H1 (cell line): ENCODE data around the gene MRPL1. TPM values are rescaled to one million over a fixed set of nuclear protein-coding genes. Genes with fewer than 3 reads are reported as not detected.

ENCODE experiments used
- CTCF ChIA-PET: fragments of 300-600 bp; sonication (Branson Sonifier 250); formaldehyde crosslinking; loops from one replicate; lab custom pipeline; 2021; ENCODE audit not compliant: partially characterized antibody; lab: Charles Lee
- POLR2A ChIA-PET: fragments of 300-600 bp; sonication (Branson Sonifier 250); formaldehyde crosslinking; loops from one replicate; lab custom pipeline; 2021; ENCODE audit warnings: inconsistent platforms; ENCODE audit not compliant: partially characterized antibody; lab: Charles Lee
- DNase-seq, 2 experiments: peaks; one replicate each; pipeline versions ENCODE4 v3.0.0 to v3.0.0-alpha.2; 2010 to 2022; ENCODE audit warnings: low spot score in 2 of 2, low read depth in 1 of 2, mixed read lengths in 1 of 2
- FAIRE-seq: peaks from 2 replicates; lab custom pipeline; 2011; peaks lifted over from hg19 to GRCh38; lab: Jason Lieb, UNC
- H2AFZ ChIP-seq: 2 replicates; pipeline ENCODE4 v1.8.1; 2012; ENCODE audit warnings: low read length, inconsistent platforms
- H2AK5ac ChIP-seq: 2 replicates; pipeline ENCODE4 v1.6.1; 2013; ENCODE audit warnings: low read depth, low read length
- H2BK120ac ChIP-seq: replicated peaks from 2 replicates; pipeline ENCODE3; 2013; ENCODE audit warnings: low read depth, low read length, inconsistent platforms
- H2BK12ac ChIP-seq: 2 replicates; pipeline ENCODE4 v1.6.1; 2013; ENCODE audit warnings: low read depth, low read length
- H2BK15ac ChIP-seq: 2 replicates; pipeline ENCODE4 v1.6.1; 2013; ENCODE audit warnings: low read length
- H2BK20ac ChIP-seq: 2 replicates; pipeline ENCODE4 v1.6.1; 2013; ENCODE audit warnings: low read length
- H2BK5ac ChIP-seq: 2 replicates; pipeline ENCODE4 v1.6.1; 2013; ENCODE audit warnings: low read depth, low read length
- H3K14ac ChIP-seq: 2 replicates; pipeline ENCODE4 v1.6.1; 2013; ENCODE audit warnings: inconsistent platforms; ENCODE audit not compliant: insufficient read length
- H3K18ac ChIP-seq: 2 replicates; pipeline ENCODE4 v1.6.1; 2013; ENCODE audit warnings: low read length; ENCODE audit errors: extremely low read depth
- H3K23ac ChIP-seq: 2 replicates; pipeline ENCODE4 v1.6.1; 2013; ENCODE audit warnings: inconsistent platforms; ENCODE audit not compliant: insufficient read length
- H3K23me2 ChIP-seq: 2 replicates; pipeline ENCODE4 v1.6.1; 2013; ENCODE audit warnings: low read depth, low read length
- H3K27ac ChIP-seq: 2 replicates; pipeline ENCODE4 v1.6.1; 2011; ENCODE audit warnings: low read depth, low read length, inconsistent platforms
- H3K27me3 ChIP-seq, 4 experiments: replicated peaks in 1 of 4; 1 replicate in 1 of 4; 2 replicates in 3 of 4; pipeline versions ENCODE4 v1.6.1 to v1.8.1; 2011 to 2013; ENCODE audit warnings: low read length in 3 of 4, mild to moderate bottlenecking in 3 of 4, inconsistent platforms in 2 of 4, mixed read lengths in 2 of 4, moderate library complexity in 1 of 4; ENCODE audit not compliant: control insufficient read depth in 3 of 4, insufficient read depth in 3 of 4; ENCODE audit errors: extremely low read depth in 1 of 4
- H3K36me3 ChIP-seq, 4 experiments: 2 replicates each; pipeline versions ENCODE4 v1.6.1 to v1.8.1; 2011 to 2013; ENCODE audit warnings: mild to moderate bottlenecking in 4 of 4, low read length in 3 of 4, moderate library complexity in 2 of 4, control low read depth in 1 of 4, inconsistent platforms in 1 of 4; ENCODE audit not compliant: insufficient read depth in 4 of 4, control insufficient read depth in 2 of 4
- H3K4ac ChIP-seq: replicated peaks from 2 replicates; pipeline ENCODE3; 2013; ENCODE audit warnings: low read length, low read depth, mixed read lengths, inconsistent platforms; ENCODE audit not compliant: insufficient read length
- H3K4me1 ChIP-seq, 4 experiments: replicated peaks in 1 of 4; 1 replicate in 1 of 4; 2 replicates in 3 of 4; pipeline versions ENCODE4 v1.6.1 to v1.8.1; 2011 to 2013; ENCODE audit warnings: low read length in 3 of 4, inconsistent platforms in 2 of 4, mixed read lengths in 1 of 4; ENCODE audit not compliant: insufficient read depth in 4 of 4, control insufficient read depth in 3 of 4
- H3K4me2 ChIP-seq, 2 experiments: 2 replicates each; pipeline versions ENCODE4 v1.6.1 to v1.8.1; 2011 to 2013; ENCODE audit warnings: low read depth in 2 of 2, low read length in 2 of 2, control low read depth in 1 of 2, inconsistent platforms in 1 of 2, mild to moderate bottlenecking in 1 of 2; ENCODE audit not compliant: insufficient read depth in 1 of 2
- H3K4me3 ChIP-seq, 4 experiments: fragments of 200-600, 300-600 bp in 1 of 4; sonication (generic), shearing (Covaris generic), sonication (Bioruptor Twin) in 1 of 4; 2 replicates each; pipeline versions ENCODE4 v1.5.1 to v1.8.1; 2011 to 2016; ENCODE audit warnings: low read length in 4 of 4, low read depth in 3 of 4, control low read depth in 2 of 4, inconsistent platforms in 2 of 4, mild to moderate bottlenecking in 2 of 4, mixed read lengths in 1 of 4, moderate library complexity in 1 of 4; ENCODE audit not compliant: insufficient read depth in 2 of 4; ENCODE audit errors: extremely low read depth in 1 of 4
- H3K56ac ChIP-seq: replicated peaks from 2 replicates; pipeline ENCODE3; 2013; ENCODE audit warnings: low read depth, mild to moderate bottlenecking, mixed read lengths, low read length, inconsistent platforms; ENCODE audit not compliant: insufficient read length
- H3K79me1 ChIP-seq: 2 replicates; pipeline ENCODE4 v1.6.1; 2013; ENCODE audit warnings: low read depth, low read length, control low read depth
- H3K79me2 ChIP-seq, 2 experiments: 2 replicates each; pipeline versions ENCODE4 v1.6.1 to v1.8.1; 2012 to 2013; ENCODE audit warnings: low read length in 2 of 2, mild to moderate bottlenecking in 2 of 2, inconsistent platforms in 1 of 2; ENCODE audit not compliant: insufficient read depth in 2 of 2, control insufficient read depth in 1 of 2
- H3K9ac ChIP-seq, 4 experiments: replicated peaks in 1 of 4; 1 replicate in 1 of 4; 2 replicates in 3 of 4; pipeline versions ENCODE4 v1.6.1 to v1.8.1; 2011 to 2013; ENCODE audit warnings: low read depth in 3 of 4, low read length in 3 of 4, control low read depth in 2 of 4, mild to moderate bottlenecking in 2 of 4, moderate library complexity in 2 of 4, inconsistent platforms in 1 of 4; ENCODE audit errors: extremely low read depth in 1 of 4
- H3K9me3 ChIP-seq, 2 experiments: 2 replicates each; pipeline versions ENCODE4 v1.6.1 to v1.8.1; 2012 to 2013; ENCODE audit warnings: mild to moderate bottlenecking in 2 of 2, moderate library complexity in 2 of 2, control low read depth in 1 of 2, inconsistent platforms in 1 of 2, low read depth in 1 of 2, low read length in 1 of 2, mixed read lengths in 1 of 2; ENCODE audit not compliant: insufficient read depth in 2 of 2
- H4K20me1 ChIP-seq, 2 experiments: replicated peaks in 1 of 2; 2 replicates each; pipeline versions ENCODE3 to v1.8.1; 2011 to 2013; ENCODE audit warnings: inconsistent platforms in 2 of 2, low read length in 2 of 2, mild to moderate bottlenecking in 1 of 2; ENCODE audit not compliant: insufficient read depth in 2 of 2, control insufficient read depth in 1 of 2
- H4K5ac ChIP-seq: 2 replicates; pipeline ENCODE4 v1.6.1; 2013; ENCODE audit warnings: low read length, low read depth, mixed read lengths, inconsistent platforms; ENCODE audit not compliant: insufficient read length
- H4K8ac ChIP-seq: 2 replicates; pipeline ENCODE4 v1.8.0; 2013; ENCODE audit warnings: mild to moderate bottlenecking, moderate library complexity, low read length, inconsistent platforms; ENCODE audit not compliant: insufficient read depth; ENCODE audit errors: extremely low read depth
- H4K91ac ChIP-seq: replicated peaks from 2 replicates; pipeline ENCODE3; 2013; ENCODE audit warnings: low read length, mixed read lengths, inconsistent platforms; ENCODE audit not compliant: insufficient read length
- ASH2L ChIP-seq: fragments of 200-600, 300-600 bp; sonication (generic); IDR thresholded peaks from one replicate; pipeline ENCODE4 v1.7.1; 2017; ENCODE audit warnings: low read length
- CEBPB ChIP-seq: IDR thresholded peaks from 2 replicates; pipeline ENCODE4 v1.6.1; 2012; ENCODE audit warnings: low read depth, low read length
- CREB1 ChIP-seq: IDR thresholded peaks from 2 replicates; pipeline ENCODE4 v1.6.1; 2012; ENCODE audit warnings: inconsistent platforms
- CTBP2 ChIP-seq: IDR thresholded peaks from 2 replicates; pipeline ENCODE4 v1.7.0; 2011; ENCODE audit warnings: borderline replicate concordance, mild to moderate bottlenecking, moderate library complexity, mixed read lengths, low read length; ENCODE audit not compliant: insufficient read depth, insufficient read length
- SIX5 ChIP-seq: IDR thresholded peaks from 2 replicates; pipeline ENCODE4 v1.6.1; 2011; ENCODE audit warnings: mild to moderate bottlenecking, low read depth, low read length
- SP2 ChIP-seq: IDR thresholded peaks from 2 replicates; pipeline ENCODE4 v1.6.1; 2012; ENCODE audit warnings: mild to moderate bottlenecking, low read length, inconsistent platforms
- TAF7 ChIP-seq: optimal IDR thresholded peaks from 2 replicates; pipeline ENCODE3; 2011; ENCODE audit warnings: low read depth, mild to moderate bottlenecking, inconsistent platforms, low read length, moderate library complexity, borderline replicate concordance
- WGBS, 2 experiments: shearing (Covaris generic) in 1 of 2; methylation state at CpG; one replicate each; pipeline versions ENCODE4 v1.1.6 to v1.1.7; 2013 to 2015; ENCODE audit warnings: low lambda C conversion rate in 2 of 2, mixed read lengths in 2 of 2, inconsistent platforms in 1 of 2, low coverage in 1 of 2, missing lambda C conversion rate in 1 of 2; ENCODE audit not compliant: insufficient replicate concordance in 2 of 2, insufficient coverage in 1 of 2, insufficient read length in 1 of 2; ENCODE audit errors: extremely low coverage in 1 of 2, missing lambda C conversion rate in 1 of 2; 5-methylcytosine and 5-hydroxymethylcytosine counted together
- polyA plus RNA-seq, 7 experiments: library from polyadenylated mRNA; depleted of rRNA in 3 of 7; stranded (reverse) in 5 of 7; unstranded in 2 of 7; fragments of >200 nt in 5 of 7; fragments of 200-250 nt in 2 of 7; gene quantifications; 1 replicate in 5 of 7; 2 replicates in 1 of 7; 4 replicates in 1 of 7; pipeline versions ENCODE4 v1.2.1 to v1.2.3, GENCODE V29; 2011 to 2013; ENCODE audit warnings: missing spikeins in 2 of 7, mixed read lengths in 2 of 7
- total RNA-seq: library from RNA; stranded (reverse); fragmentation: NEBNext Ultra II Directional; extraction: Animal tissue kit (Norgen Biotek cat#: 25700); gene quantifications from 2 replicates; pipeline ENCODE4 v1.2.1, GENCODE V29; 2021

The MRPL1 gene
- total and polyA plus RNA-seq, 2 of the 8 experiments (the other 6 are each of a cell fraction or from before 2014, with no cell fraction given) = 9.6 to 37.0 TPM

DNA sequence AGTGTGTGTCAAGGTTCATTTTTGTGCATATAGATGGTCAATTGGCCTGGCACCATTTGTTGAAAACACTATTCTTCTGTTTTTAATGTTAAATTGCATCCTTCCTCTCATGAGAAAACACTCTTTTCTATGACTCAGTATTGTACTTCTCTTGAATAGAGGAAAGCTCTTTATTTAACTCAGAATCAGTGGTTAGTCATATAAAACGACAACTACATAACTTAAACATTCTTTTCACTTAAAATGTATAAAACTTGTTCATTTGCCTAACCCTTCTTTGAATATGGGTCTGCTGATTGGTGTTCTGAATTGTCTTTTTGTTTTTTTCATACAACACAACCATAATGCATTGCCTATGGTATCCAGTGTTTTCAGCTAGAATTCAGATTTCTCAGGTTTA, 17.2 kb upstream of the MRPL1 start:
- Histone ChIP-seq H3K9ac (no peak overlapping the region), H3K23ac (no peak overlapping the region), H2BK15ac (no peak overlapping the region), H2BK20ac (no peak overlapping the region), H4K5ac (no peak overlapping the region), H3K36me3 (no peaks in the 10 kb centered on the region), H2BK5ac (no peak overlapping the region), H3K14ac (no peak overlapping the region), H3K4me1 (peaks cover 0 to 3% (median 1%) of the 10 kb centered on the region in 4 experiments; a peak in 1 of 7 replicates), H3K79me2 (no peaks in the 10 kb centered on the region), H4K20me1 (no peaks in the 10 kb centered on the region), H4K91ac (no peak overlapping the region), H2BK120ac (no peak overlapping the region), H2AK5ac (no peak overlapping the region), H3K27me3 (no peaks in the 10 kb centered on the region), H3K4me2 (no peak overlapping the region), H3K56ac (no peak overlapping the region), H4K8ac (no peak overlapping the region), H3K23me2 (no peaks in the 10 kb centered on the region), H3K4me3 (no peak overlapping the region), H2BK12ac (no peak overlapping the region), H3K79me1 (no peaks in the 10 kb centered on the region), H3K9me3 (no peaks in the 10 kb centered on the region), H3K27ac (no peak overlapping the region), H2AFZ (no peak overlapping the region), H3K18ac (no peak overlapping the region), H3K4ac (no peak overlapping the region)
- CTCF ChIA-PET = no interaction called here
- no peak for DNase-seq
- POLR2A ChIA-PET = interaction anchor here (1.6 kb wide), 1 partner anchor 17 kb away, joined by 7 read pairs; the partner anchor contains the start of gene MRPL1
- FAIRE-seq = no peak
- WGBS, 2 experiments = 80% methylated on average over 1 of the region's 1 CpG; no CpG with 5 or more reads in 1 of the 2 experiments
- TF ChIP-seq CEBPB (no peak), SIX5 (no peak), CTBP2 (no peak), SP2 (no peak), TAF7 (no peak), ASH2L (no peak), CREB1 (no peak)
